PC-3 (cell line): ENCODE measurements around the gene PACRG. TPM values are rescaled to one million over a fixed set of nuclear protein-coding genes. Genes with fewer than 3 reads are reported as not detected.

Experiments used
- ATAC-seq: fragments of 200-7000 bp; cut with Tn5 transposase; 2 replicates; pipeline ENCODE4 v1.9.1; 2020; ENCODE audit warnings: mild to moderate bottlenecking, moderate library complexity
- BruUV-seq: library from RNA; stranded (reverse); fragments of 400-500 nt; replicated peaks from 2 replicates; lab custom pipeline; 2021; lab: Mats Ljungman, UMichigan
- CTCF ChIA-PET: fragments of 300-600 bp; sonication (Branson Sonifier 250); formaldehyde crosslinking; loops from one replicate; lab custom pipeline; 2022; ENCODE audit warnings: antibody characterized with exemption; lab: Charles Lee
- POLR2A ChIA-PET: fragments of 300-600 bp; sonication (Branson Sonifier 250); formaldehyde crosslinking; loops from one replicate; lab custom pipeline; 2022; ENCODE audit warnings: antibody characterized with exemption; ENCODE audit not compliant: unreplicated experiment; lab: Charles Lee
- DNase-seq: peaks from one replicate; pipeline ENCODE4 v3.0.0-alpha.2; 2015
- H2AFZ ChIP-seq: fragments of 300-600 bp; sonication (generic); 2 replicates; pipeline ENCODE4 v1.6.0; 2016; ENCODE audit warnings: antibody characterized with exemption, low read length
- H3F3A ChIP-seq: fragments of 300-600 bp; sonication (generic); one replicate; pipeline ENCODE4 v1.6.0; 2017; ENCODE audit warnings: antibody characterized with exemption, low read length, control low read depth, mild to moderate bottlenecking; ENCODE audit not compliant: unreplicated experiment
- H3K27ac ChIP-seq: fragments of 300-600 bp; sonication (generic); 2 replicates; pipeline ENCODE4 v1.5.1; 2016; ENCODE audit warnings: mild to moderate bottlenecking, low read length
- H3K27me3 ChIP-seq: fragments of 300-600 bp; sonication (generic); 2 replicates; pipeline ENCODE4 v1.6.1; 2016; ENCODE audit warnings: low read length, mixed read lengths
- H3K36me3 ChIP-seq: fragments of 300-600 bp; sonication (generic); 2 replicates; pipeline ENCODE4 v1.6.1; 2016; ENCODE audit warnings: low read depth, mixed run types, low read length, mixed read lengths
- H3K4me1 ChIP-seq: fragments of 300-600 bp; sonication (generic); 2 replicates; pipeline ENCODE4 v1.5.1; 2016; ENCODE audit warnings: low read length; ENCODE audit not compliant: insufficient read depth
- H3K4me2 ChIP-seq: fragments of 300-600 bp; sonication (generic); 2 replicates; pipeline ENCODE4 v1.6.0; 2016; ENCODE audit warnings: low read length
- H3K4me3 ChIP-seq: fragments of 300-600 bp; sonication (generic); 2 replicates; pipeline ENCODE4 v1.5.1; 2016; ENCODE audit warnings: mild to moderate bottlenecking, low read length, mixed read lengths
- H3K79me2 ChIP-seq: fragments of 300-600 bp; sonication (generic); 2 replicates; pipeline ENCODE4 v1.6.1; 2017; ENCODE audit warnings: low read length, mixed read lengths
- H3K9ac ChIP-seq: fragments of 300-600 bp; sonication (generic); 2 replicates; pipeline ENCODE4 v1.6.0; 2016; ENCODE audit warnings: mild to moderate bottlenecking, low read length
- H3K9me2 ChIP-seq: fragments of 300-600 bp; sonication (generic); replicated peaks from 2 replicates; pipeline ENCODE4 v1.6.1; 2016; ENCODE audit warnings: mixed run types, low read length, mixed read lengths
- H3K9me3 ChIP-seq: fragments of 300-600 bp; sonication (generic); 2 replicates; pipeline ENCODE4 v1.6.1; 2016; ENCODE audit warnings: low read length, mixed read lengths
- H4K20me1 ChIP-seq: fragments of 300-600 bp; sonication (generic); 2 replicates; pipeline ENCODE4 v1.6.1; 2016; ENCODE audit warnings: low read length, mixed read lengths
- CTCF ChIP-seq: fragments of 300-600 bp; sonication (generic); conservative IDR thresholded peaks from 2 replicates; pipeline ENCODE4 v1.5.1; 2017; ENCODE audit warnings: antibody characterized with exemption, low read depth, mild to moderate bottlenecking, low read length
- EZH2 ChIP-seq: fragments of 300-600 bp; sonication (generic); IDR thresholded peaks from one replicate; pipeline ENCODE4 v1.6.1; 2017; ENCODE audit warnings: antibody characterized with exemption, mild to moderate bottlenecking, low read length; ENCODE audit not compliant: unreplicated experiment
- EZH2phosphoT487 ChIP-seq: fragments of 300-600 bp; sonication (generic); IDR thresholded peaks from 2 replicates; pipeline ENCODE4 v1.6.1; 2018; ENCODE audit warnings: mild to moderate bottlenecking, antibody characterized with exemption, low read length, borderline replicate concordance
- intact Hi-C: fragments of 100-400 bp; cut with micrococcal nuclease; formaldehyde crosslinking; loops from 2 replicates; pipeline ENCODE4 v1.9.0; 2023
- total RNA-seq: library from RNA; depleted of rRNA; stranded (reverse); fragments of >200 nt; gene quantifications from 2 replicates; pipeline ENCODE4 v1.2.3, GENCODE V29; 2014

The PACRG gene
- total RNA-seq, 1 experiment from 2014 or later = not detected

- ChIA-PET CTCF (no interaction called here), POLR2A (no interaction called here)
- no TSS peak for BruUV-seq
Observed at GRCh38 chr6:163352011-163352685, 624.4 kb downstream of the PACRG start.

GRCh38 chr6:163352966-163353365, 625.2 kb downstream of the PACRG start:
- Histone ChIP-seq H2AFZ (0 out of 2 replicates have a peak overlapping the region, but pooled peaks have one; percentile 26), H3K27ac (peak overlapping the region; percentile 32; the same call in 1 of the 2 replicates), H3K36me3 (no peaks in the 10 kb centered on the region), H4K20me1 (no peaks in the 10 kb centered on the region), H3K9ac (no peak overlapping the region), H3K79me2 (no peaks in the 10 kb centered on the region), H3F3A (no peaks in the 10 kb centered on the region), H3K4me1 (peaks cover 39% of the 10 kb centered on the region), H3K9me3 (no peaks in the 10 kb centered on the region), H3K9me2 (no peaks in the 10 kb centered on the region), H3K4me3 (no peak overlapping the region), H3K27me3 (no peaks in the 10 kb centered on the region), H3K4me2 (no peak overlapping the region)
- DNase-seq (no peak), ATAC-seq (no peak)
- ChIA-PET CTCF (no interaction called here), POLR2A (no interaction called here)
- intact Hi-C loops = no loop called here
- TF ChIP-seq EZH2 (no peak), EZH2phosphoT487 (no peak), CTCF (no peak)
- BruUV-seq = no TSS peak

More at GRCh38 chr6:163352011-163352685, 624.4 kb downstream of the PACRG start:
- no peaks in the 10 kb centered on the region for H3F3A ChIP-seq
- TF ChIP-seq EZH2 = no peak
- TF ChIP-seq EZH2phosphoT487 = no peak
- no peak for TF ChIP-seq CTCF
- no peaks in the 10 kb centered on the region for H3K27me3 ChIP-seq
- H3K9me2 ChIP-seq = no peaks in the 10 kb centered on the region
- peak overlapping the region; percentile 32; the same call in 1 of the 2 replicates for H3K27ac ChIP-seq
- 0 out of 2 replicates have a peak overlapping the region, but pooled peaks have one; percentile 26 for H2AFZ ChIP-seq
- H3K9ac ChIP-seq = no peak overlapping the region
- intact Hi-C loops = no loop called here
- no peaks in the 10 kb centered on the region for H3K36me3 ChIP-seq
- peak; percentile 73 for DNase-seq
- no peaks in the 10 kb centered on the region for H4K20me1 ChIP-seq
- no peaks in the 10 kb centered on the region for H3K79me2 ChIP-seq
- no peak overlapping the region for H3K4me3 ChIP-seq
- H3K9me3 ChIP-seq = no peaks in the 10 kb centered on the region
- peaks cover 45% of the 10 kb centered on the region for H3K4me1 ChIP-seq
- no peak for ATAC-seq
- H3K4me2 ChIP-seq = peak overlapping the region; percentile 39

- no peaks in the 10 kb centered on the region for H3K27me3 ChIP-seq
- no peak for TF ChIP-seq EZH2phosphoT487
- TF ChIP-seq CTCF = no peak
- no peak for TF ChIP-seq EZH2
- no peaks in the 10 kb centered on the region for H4K20me1 ChIP-seq
- no peak overlapping the region for H3K9ac ChIP-seq
- ChIA-PET CTCF (no interaction called here), POLR2A (no interaction called here)
- ATAC-seq = no peak
- no peak overlapping the region for H3K4me2 ChIP-seq
- H3K36me3 ChIP-seq = no peaks in the 10 kb centered on the region
- no peak overlapping the region for H2AFZ ChIP-seq
- DNase-seq = no peak
- H3K27ac ChIP-seq = no peak overlapping the region
- intact Hi-C loops = no loop called here
- H3K9me2 ChIP-seq = no peaks in the 10 kb centered on the region
- no TSS peak for BruUV-seq
- no peak overlapping the region for H3K4me3 ChIP-seq
- H3K79me2 ChIP-seq = no peaks in the 10 kb centered on the region
- no peaks in the 10 kb centered on the region for H3F3A ChIP-seq
- no peaks in the 10 kb centered on the region for H3K9me3 ChIP-seq
- H3K4me1 ChIP-seq = peaks cover 39% of the 10 kb centered on the region
Observed at GRCh38 chr6:163354085-163354484, 626.3 kb downstream of the PACRG start.
